ENCODE results near the gene LMOD3.
A peak's percentile ranks its signal among the peaks of the same experiment; 100 is the strongest.

The LMOD3 gene

DNA sequence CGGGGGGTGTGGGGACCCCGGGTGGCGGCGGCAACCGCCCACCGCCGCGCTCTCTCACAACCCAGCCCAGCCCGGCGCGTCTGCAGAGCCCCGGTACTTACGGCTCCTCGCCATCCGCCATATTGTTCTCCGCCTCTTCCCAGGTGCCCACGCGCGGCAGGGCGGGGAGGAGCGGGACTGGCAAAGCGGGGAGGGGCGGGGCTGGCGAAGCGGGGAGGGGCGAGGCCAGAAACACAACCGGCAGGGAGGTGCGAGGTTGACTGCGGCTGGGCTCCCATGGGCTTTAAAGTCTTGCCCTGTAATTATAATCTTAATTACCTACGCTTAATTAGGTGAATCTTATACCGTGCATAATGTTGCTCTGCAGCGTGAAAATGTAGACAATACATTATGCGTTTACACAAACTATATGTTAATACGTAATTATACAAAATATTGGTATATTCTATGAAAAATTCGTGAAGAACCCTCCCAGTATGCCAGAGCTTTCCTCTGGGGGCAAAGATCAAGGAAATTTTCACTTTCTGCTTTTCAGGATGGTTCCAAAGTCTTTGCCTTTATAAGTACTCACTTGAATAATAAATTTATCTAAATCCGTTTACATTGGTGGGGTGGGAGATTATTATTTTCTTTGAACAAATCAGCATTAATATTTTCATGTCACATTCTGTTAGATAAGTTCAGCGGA lies 42.0 kb downstream of the LMOD3 start, which contains the start of gene UBA3:
UBA3 (minus strand) TSS at position 133 of the 688 bp plus-strand sequence; CDS start at position 121, 12 bp downstream.
- H3K9ac ChIP-seq (ENCODE audit: low read depth, low read length), result peak within 1 kb of the TSS; percentile 84
- no peaks in the 10 kb centered on the region for H3K36me3 ChIP-seq (ENCODE audit: insufficient read depth, low read length)
- 0 out of 2 replicates have a peak, but pooled peaks cover 8% of the 10 kb centered on the region for H3K4me1 ChIP-seq (ENCODE audit: insufficient read depth, low read length)
- no peaks in the 10 kb centered on the region for H3K9me3 ChIP-seq (ENCODE audit: control insufficient read depth, insufficient read depth, low read length)

DNA sequence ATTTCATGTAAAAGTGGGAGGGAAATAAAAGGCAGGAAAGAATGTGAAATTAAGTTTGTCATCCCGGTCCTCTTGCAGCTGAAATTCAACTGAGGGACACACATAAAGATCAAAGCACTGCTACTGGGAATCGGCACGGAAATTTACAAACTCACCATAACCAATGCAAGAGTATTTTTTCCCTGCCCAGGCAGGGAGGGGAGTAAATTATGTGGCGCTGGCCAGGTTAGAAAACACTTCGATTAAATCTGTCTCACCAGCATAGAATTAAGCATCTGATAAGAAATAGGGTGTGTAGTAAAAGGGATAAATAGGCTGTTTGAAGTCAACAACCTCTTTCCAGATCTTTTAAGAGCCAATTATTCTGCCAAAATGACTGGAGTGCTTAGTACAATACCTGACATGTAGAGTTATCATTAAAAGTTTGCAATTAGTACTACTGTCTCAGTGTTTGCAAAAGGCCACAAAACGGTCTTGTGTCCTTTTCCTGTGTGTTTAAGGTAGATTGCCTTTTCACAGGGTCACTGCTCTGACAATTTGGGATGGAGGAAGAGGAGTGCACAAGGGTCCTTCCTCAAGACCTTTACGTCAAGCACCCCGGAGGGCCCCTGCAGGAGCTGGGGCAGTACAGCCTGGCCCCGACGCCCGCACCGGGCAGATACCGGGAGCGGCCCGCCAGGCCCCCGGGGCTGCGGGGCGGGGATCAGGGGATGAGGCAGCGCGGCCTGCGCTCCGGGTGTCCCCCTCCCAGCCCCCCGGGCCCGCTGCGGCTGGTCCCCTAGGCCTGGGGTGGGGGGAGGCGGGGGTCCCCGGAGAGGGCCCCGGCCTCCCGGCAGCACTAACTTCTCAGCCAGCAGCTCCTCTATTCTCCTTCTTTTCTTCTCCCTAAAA lies 42.9 kb downstream of the LMOD3 start:
- H3K9ac ChIP-seq (ENCODE audit: low read depth, low read length), result peak overlapping the region; percentile 84
- no peaks in the 10 kb centered on the region for H3K36me3 ChIP-seq (ENCODE audit: insufficient read depth, low read length)
- H3K4me1 ChIP-seq (ENCODE audit: insufficient read depth, low read length), result 0 out of 2 replicates have a peak, but pooled peaks cover 8% of the 10 kb centered on the region
- H3K9me3 ChIP-seq (ENCODE audit: control insufficient read depth, insufficient read depth, low read length), result no peaks in the 10 kb centered on the region

DNA sequence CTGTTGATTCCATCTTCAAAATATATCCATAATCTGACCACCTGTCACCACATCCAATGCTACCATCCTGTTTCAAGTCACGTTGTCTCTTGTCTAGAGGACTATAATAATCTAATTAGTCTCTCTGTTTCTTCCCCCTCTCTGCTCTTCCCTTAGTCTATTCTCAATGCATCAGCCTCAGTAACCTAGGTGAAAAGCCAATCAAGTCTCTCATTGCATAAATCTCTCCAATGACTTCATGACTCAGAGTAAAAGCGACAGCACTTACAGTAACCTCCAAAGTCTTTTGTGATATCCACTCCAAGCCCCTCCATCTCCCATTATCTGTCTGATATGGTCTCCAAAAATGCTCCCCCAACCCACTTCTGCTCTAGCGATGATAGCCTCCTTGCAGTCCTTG lies 49.5 kb downstream of the LMOD3 start:
- H3K4me1 ChIP-seq (ENCODE audit: insufficient read depth, low read length), result no peaks in the 10 kb centered on the region
- H3K9me3 ChIP-seq (ENCODE audit: control insufficient read depth, insufficient read depth, low read length), result no peaks in the 10 kb centered on the region
- H3K9ac ChIP-seq (ENCODE audit: low read depth, low read length), result no peak overlapping the region
- no peaks in the 10 kb centered on the region for H3K36me3 ChIP-seq (ENCODE audit: insufficient read depth, low read length)

DNA sequence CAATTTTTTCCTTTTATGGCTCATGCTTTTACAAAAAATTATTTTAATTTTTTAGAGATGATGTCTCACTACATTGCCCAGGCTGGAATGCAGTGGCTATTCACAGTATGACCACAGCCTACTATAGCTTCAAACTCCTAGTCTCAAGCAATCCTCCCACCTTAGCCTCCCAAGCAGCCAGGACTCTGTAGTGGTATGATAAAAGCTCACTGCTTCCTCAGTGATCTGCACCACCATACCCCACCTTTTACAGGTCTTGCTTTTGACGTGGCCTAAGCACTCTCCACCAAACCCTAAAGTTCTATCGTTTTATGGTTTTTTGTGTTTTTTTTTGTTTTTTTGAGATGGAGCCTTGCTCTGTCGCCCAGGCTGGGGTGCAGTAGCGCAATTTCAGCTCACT lies 56.3 kb downstream of the LMOD3 start:
- Histone ChIP-seq H3K9ac (ENCODE audit: low read depth, low read length) (no peak overlapping the region), H3K4me1 (ENCODE audit: insufficient read depth, low read length) (no peaks in the 10 kb centered on the region), H3K9me3 (ENCODE audit: control insufficient read depth, insufficient read depth, low read length) (no peaks in the 10 kb centered on the region), H3K36me3 (ENCODE audit: insufficient read depth, low read length) (peaks cover 3% of the 10 kb centered on the region; the same call in 1 of the 2 replicates)

DNA sequence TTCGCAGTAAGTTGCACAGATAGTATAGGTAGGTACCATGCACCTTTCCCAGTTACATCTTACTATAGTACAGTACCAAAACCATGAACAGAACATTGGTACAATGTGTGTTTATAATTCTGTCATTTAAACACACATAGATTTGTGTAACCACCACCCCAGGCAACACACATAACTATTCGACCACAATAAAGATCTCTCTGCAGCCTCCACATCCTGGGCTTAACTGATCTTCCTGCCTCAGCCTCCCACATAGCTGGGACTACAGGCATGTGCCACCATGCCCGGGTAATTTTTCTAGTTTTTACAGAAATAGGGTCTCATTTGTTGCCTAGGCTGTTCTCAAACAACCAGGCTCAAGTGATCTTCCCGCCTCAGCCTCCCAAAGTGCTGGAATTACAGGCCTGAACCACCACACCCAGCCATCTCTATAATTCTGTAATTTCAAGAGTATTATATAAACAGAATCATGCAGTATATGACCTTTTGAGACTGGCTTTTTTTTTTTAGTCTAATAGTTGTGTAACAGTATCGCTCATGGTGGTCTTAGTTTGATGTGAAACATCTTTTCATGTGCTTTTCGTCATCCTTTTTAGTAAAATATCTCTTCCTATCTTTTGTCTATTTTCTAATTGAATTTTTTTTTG lies 57.0 kb downstream of the LMOD3 start:
- Histone ChIP-seq H3K4me1 (ENCODE audit: insufficient read depth, low read length) (no peaks in the 10 kb centered on the region), H3K9ac (ENCODE audit: low read depth, low read length) (no peak overlapping the region), H3K36me3 (ENCODE audit: insufficient read depth, low read length) (peaks cover 3% of the 10 kb centered on the region; the same call in 1 of the 2 replicates), H3K9me3 (ENCODE audit: control insufficient read depth, insufficient read depth, low read length) (no peaks in the 10 kb centered on the region)

DNA sequence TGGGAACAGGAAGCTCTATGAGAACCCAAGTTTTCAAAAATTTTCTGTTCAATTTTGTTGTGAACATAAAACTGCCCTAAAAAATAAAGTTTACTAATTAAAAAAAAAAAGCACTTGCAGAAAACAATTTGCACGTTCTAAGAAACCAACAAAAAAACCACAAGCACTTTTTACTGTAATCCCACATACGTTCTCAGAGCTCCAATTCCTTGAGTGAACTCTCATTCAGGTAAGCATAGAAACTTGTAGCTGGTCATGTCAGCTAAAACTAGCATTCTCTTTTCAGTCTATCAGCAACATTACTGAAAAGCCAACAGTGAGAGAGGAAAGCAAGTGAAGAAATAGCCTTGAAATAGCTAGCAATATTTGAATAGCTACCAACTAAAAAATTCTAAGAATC lies 58.8 kb downstream of the LMOD3 start:
- H3K9me3 ChIP-seq (ENCODE audit: control insufficient read depth, insufficient read depth, low read length), result no peaks in the 10 kb centered on the region
- H3K4me1 ChIP-seq (ENCODE audit: insufficient read depth, low read length), result no peaks in the 10 kb centered on the region
- peaks cover 6% of the 10 kb centered on the region for H3K36me3 ChIP-seq (ENCODE audit: insufficient read depth, low read length)
- H3K9ac ChIP-seq (ENCODE audit: low read depth, low read length), result no peak overlapping the region

DNA sequence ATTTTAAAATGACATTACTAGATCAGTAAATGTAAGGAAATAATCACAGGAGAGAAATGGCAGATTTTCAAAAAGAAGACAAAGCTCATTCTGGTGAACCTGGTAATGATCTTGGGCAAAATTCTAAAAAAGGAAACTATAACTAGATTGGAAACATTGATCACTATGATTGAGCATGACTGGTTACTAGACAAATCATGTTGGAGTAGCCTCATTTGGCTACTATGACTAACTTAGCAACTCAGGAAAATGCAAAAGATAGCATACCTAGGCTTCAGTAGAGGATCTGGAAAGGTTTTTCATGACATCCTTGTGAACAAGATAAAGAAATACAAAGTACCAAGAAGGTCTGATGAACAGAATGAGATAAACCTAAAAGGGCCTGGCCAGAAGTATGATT lies 62.7 kb downstream of the LMOD3 start:
- H3K9me3 ChIP-seq (ENCODE audit: control insufficient read depth, insufficient read depth, low read length), result no peaks in the 10 kb centered on the region
- H3K36me3 ChIP-seq (ENCODE audit: insufficient read depth, low read length), result peaks cover 6% of the 10 kb centered on the region
- H3K9ac ChIP-seq (ENCODE audit: low read depth, low read length), result no peak overlapping the region
- H3K4me1 ChIP-seq (ENCODE audit: insufficient read depth, low read length), result no peaks in the 10 kb centered on the region

DNA sequence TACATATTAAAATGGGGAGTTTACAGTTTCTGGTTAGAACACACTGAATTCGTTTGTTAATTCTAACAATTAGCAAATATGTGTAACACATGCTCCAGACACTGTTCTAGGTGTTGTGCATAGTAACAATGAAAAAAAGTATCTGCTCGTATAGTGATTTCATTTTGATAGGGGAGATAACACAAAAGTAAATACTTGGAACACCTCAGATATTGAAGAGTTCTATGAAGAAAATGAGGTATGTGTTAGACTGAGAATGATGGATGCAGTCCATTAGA lies 63.5 kb downstream of the LMOD3 start:
- Histone ChIP-seq H3K4me1 (ENCODE audit: insufficient read depth, low read length) (no peaks in the 10 kb centered on the region), H3K36me3 (ENCODE audit: insufficient read depth, low read length) (peaks cover 6% of the 10 kb centered on the region), H3K9me3 (ENCODE audit: control insufficient read depth, insufficient read depth, low read length) (no peaks in the 10 kb centered on the region), H3K9ac (ENCODE audit: low read depth, low read length) (no peak overlapping the region)

DNA sequence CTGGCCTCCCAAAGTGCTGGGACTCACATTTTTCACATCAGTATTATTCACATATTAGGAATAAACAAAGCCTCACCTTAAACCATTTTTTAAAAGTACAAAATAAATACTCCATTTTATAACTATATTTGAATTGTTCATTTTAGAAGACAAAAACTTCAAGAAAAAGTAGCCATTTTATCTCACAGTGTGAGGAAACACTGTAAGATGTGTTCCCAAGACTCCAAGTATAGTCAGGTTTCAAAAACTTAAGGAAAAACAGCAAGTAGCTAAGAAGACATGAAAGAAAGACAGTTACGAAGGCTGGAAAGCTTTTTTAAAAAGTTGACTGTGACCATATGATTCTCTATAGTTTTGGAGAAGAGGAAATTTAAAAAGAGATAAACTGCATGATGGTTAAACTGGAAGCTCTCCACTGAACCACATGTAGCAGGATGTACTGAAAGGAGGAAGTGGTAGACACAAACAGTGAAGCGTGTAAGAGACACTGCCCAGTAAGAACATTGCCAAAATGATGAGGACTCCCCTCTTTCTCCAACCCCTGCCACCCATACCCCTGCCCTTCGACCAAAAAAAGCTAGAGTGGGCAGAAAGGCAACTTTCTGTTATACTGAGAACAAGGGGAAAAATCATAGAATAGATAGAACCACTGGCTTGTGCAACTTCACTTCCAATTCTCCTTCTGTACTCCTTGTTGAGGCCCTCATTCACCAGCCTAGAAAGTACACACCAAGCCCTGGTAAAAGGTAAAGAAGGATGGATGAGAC lies 64.0 kb downstream of the LMOD3 start:
- Histone ChIP-seq H3K9ac (ENCODE audit: low read depth, low read length) (no peak overlapping the region), H3K9me3 (ENCODE audit: control insufficient read depth, insufficient read depth, low read length) (no peaks in the 10 kb centered on the region), H3K4me1 (ENCODE audit: insufficient read depth, low read length) (no peaks in the 10 kb centered on the region), H3K36me3 (ENCODE audit: insufficient read depth, low read length) (peaks cover 6% of the 10 kb centered on the region)

Data from ES-I3 (cell line).